Suprapubic skin (tissue), 4 donors: Measurements from ENCODE around the gene HOXB7. TPM values are rescaled to one million over a fixed set of nuclear protein-coding genes. Genes with fewer than 3 reads are reported as not detected.

Source experiments
- DNase-seq, 2 donors: peaks; one replicate each; pipeline ENCODE4 v3.0.0-alpha.2; 2019; ENCODE audit warnings: low spot score in 2 of 2
- H3K27ac ChIP-seq: fragments of 200-600 bp; sonication (generic); one replicate; pipeline ENCODE4 v1.5.1; 2019
- H3K27me3 ChIP-seq: fragments of 200-600 bp; sonication (generic); one replicate; pipeline ENCODE4 v1.5.1; 2019
- H3K36me3 ChIP-seq: fragments of 200-600 bp; sonication (generic); one replicate; pipeline ENCODE4 v1.5.1; 2019
- H3K4me1 ChIP-seq: fragments of 200-600 bp; sonication (generic); one replicate; pipeline ENCODE4 v1.5.1; 2019
- H3K4me3 ChIP-seq: fragments of 200-600 bp; sonication (generic); one replicate; pipeline ENCODE4 v1.5.1; 2019; ENCODE audit warnings: mild to moderate bottlenecking
- H3K9me3 ChIP-seq: fragments of 200-600 bp; sonication (generic); one replicate; pipeline ENCODE4 v1.5.1; 2019
- CTCF ChIP-seq, 2 donors: fragments of 200-600 bp in 1 of 2; fragments of 450-650 bp in 1 of 2; sonication (generic) in 1 of 2; IDR thresholded peaks; one replicate each; pipeline ENCODE4 v1.5.1; 2016 to 2019; ENCODE audit warnings: antibody characterized with exemption in 2 of 2, mild to moderate bottlenecking in 1 of 2, moderate library complexity in 1 of 2
- EP300 ChIP-seq: sonication (generic); formaldehyde crosslinking; IDR thresholded peaks from one replicate; pipeline ENCODE4 v1.6.1; 2017; ENCODE audit warnings: antibody characterized with exemption
- POLR2A ChIP-seq, 2 donors: fragments of 450-650 bp; IDR thresholded peaks; one replicate each; pipeline ENCODE4 v1.6.1; 2017; ENCODE audit warnings: antibody characterized with exemption in 2 of 2, mild to moderate bottlenecking in 2 of 2, moderate library complexity in 2 of 2
- POLR2AphosphoS5 ChIP-seq, 3 donors: sonication (generic); formaldehyde crosslinking; IDR thresholded peaks; one replicate each; pipeline ENCODE4 v1.6.1; 2017; ENCODE audit warnings: antibody characterized with exemption in 3 of 3
- WGBS: methylation state at CpG from one replicate; pipeline ENCODE4 v1.1.5; 2018; 5-methylcytosine and 5-hydroxymethylcytosine counted together
- total RNA-seq, 4 donors: library from RNA; depleted of rRNA; stranded (reverse); fragments of >200 nt; gene quantifications; one replicate each; pipeline ENCODE4 v1.1.0, GENCODE V29; 2016

The HOXB7 gene
- total RNA-seq, 4 donors from 2014 or later = 0.95 to 3.6 (median 2.4) TPM

GRCh38 chr17:48611213-48611612, 396 bp upstream of the HOXB7 start:
- Histone ChIP-seq H3K4me1 (peaks cover 59% of the 10 kb centered on the region), H3K9me3 (no peaks in the 10 kb centered on the region), H3K36me3 (no peaks in the 10 kb centered on the region), H3K27ac (peak overlapping the region; percentile 88), H3K27me3 (peaks cover 57% of the 10 kb centered on the region), H3K4me3 (peak overlapping the region; percentile 88)
- WGBS = 1% methylated on average over 22 of the region's 22 CpGs
- TF ChIP-seq EP300 (no peak), CTCF (IDR thresholded peaks at IDR 0.05) (no peak), POLR2A (IDR thresholded peaks at IDR 0.05) (no peak), POLR2AphosphoS5 (IDR thresholded peaks at IDR 0.05) (no peak)
- DNase-seq = no peak

- peak overlapping the region; percentile 88 for H3K4me3 ChIP-seq
- no peaks in the 10 kb centered on the region for H3K9me3 ChIP-seq
- no peak for DNase-seq
- H3K4me1 ChIP-seq = peaks cover 59% of the 10 kb centered on the region
- H3K36me3 ChIP-seq = no peaks in the 10 kb centered on the region
- WGBS = 8% methylated on average over 15 of the region's 15 CpGs
- peaks cover 53% of the 10 kb centered on the region for H3K27me3 ChIP-seq
- H3K27ac ChIP-seq = peak overlapping the region; percentile 88
- TF ChIP-seq POLR2AphosphoS5 (IDR thresholded peaks at IDR 0.05) (no peak), POLR2A (IDR thresholded peaks at IDR 0.05) (no peak), CTCF (IDR thresholded peaks at IDR 0.05) (no peak), EP300 (no peak)
Measured at GRCh38 chr17:48609759-48610281, 997 bp downstream of the HOXB7 start.

DNA sequence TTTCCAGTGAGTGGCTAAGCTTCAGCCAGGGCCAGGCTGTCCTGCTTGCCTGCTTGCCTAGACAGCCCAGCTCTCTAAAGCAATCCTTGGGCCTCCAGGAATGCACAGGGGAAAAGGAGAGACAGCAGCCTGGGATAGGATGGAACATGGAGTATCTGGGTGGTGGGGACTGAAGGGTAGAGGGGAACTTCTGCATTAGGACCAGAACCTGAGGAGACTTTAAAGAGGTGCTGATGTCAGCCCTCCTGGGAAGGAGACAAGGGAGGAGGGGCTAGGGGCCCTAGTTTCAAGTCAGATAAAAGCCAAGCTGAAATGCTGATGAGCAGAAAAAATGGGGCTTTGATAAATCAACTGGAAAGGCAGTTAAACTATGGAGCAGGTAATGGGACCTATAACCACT, 1.8 kb downstream of the HOXB7 start:
- Histone ChIP-seq H3K36me3 (no peaks in the 10 kb centered on the region), H3K9me3 (no peaks in the 10 kb centered on the region), H3K27ac (no peak overlapping the region), H3K4me1 (peaks cover 51% of the 10 kb centered on the region), H3K4me3 (no peak overlapping the region), H3K27me3 (peaks cover 50% of the 10 kb centered on the region)
- no peak for DNase-seq
- TF ChIP-seq POLR2A (IDR thresholded peaks at IDR 0.05) = no peak

DNA sequence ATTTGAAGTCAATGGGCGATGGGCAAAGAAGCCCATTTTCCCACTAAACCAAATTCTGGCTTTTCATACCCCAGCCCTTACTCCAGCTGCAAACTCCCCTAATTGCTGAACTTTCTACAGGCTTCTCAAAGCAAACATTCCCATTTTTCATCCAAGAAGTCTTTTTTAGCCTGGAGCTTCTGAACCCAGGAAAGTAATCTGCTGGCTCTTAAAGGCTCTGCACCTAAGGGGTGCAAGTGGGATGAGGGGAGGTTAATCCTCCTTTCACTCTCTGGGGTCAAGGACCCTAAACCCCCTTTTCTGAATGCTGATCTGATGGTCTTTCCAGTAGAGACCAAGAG, 2.4 kb downstream of the HOXB7 start:
- WGBS = 95% methylated on average over 1 of the region's 1 CpG
- no peak overlapping the region for H3K4me3 ChIP-seq
- no peak overlapping the region for H3K27ac ChIP-seq
- peaks cover 49% of the 10 kb centered on the region for H3K27me3 ChIP-seq
- no peak for TF ChIP-seq EP300
- no peak for TF ChIP-seq POLR2AphosphoS5 (IDR thresholded peaks at IDR 0.05)
- no peak for TF ChIP-seq CTCF (IDR thresholded peaks at IDR 0.05)
- TF ChIP-seq POLR2A (IDR thresholded peaks at IDR 0.05) = no peak
- no peaks in the 10 kb centered on the region for H3K36me3 ChIP-seq
- no peaks in the 10 kb centered on the region for H3K9me3 ChIP-seq
- H3K4me1 ChIP-seq = peaks cover 51% of the 10 kb centered on the region
- no peak for DNase-seq

GRCh38 chr17:48606892-48607614, 3.8 kb downstream of the HOXB7 start:
- no peak for DNase-seq
- peaks cover 48% of the 10 kb centered on the region for H3K27me3 ChIP-seq
- WGBS = 90% methylated on average over 9 of the region's 9 CpGs

More at GRCh38 chr17:48606892-48607614, 3.8 kb downstream of the HOXB7 start:
- Histone ChIP-seq H3K9me3 (no peaks in the 10 kb centered on the region), H3K36me3 (no peaks in the 10 kb centered on the region), H3K4me3 (no peak overlapping the region), H3K27ac (no peak overlapping the region), H3K4me1 (peaks cover 50% of the 10 kb centered on the region)
- no peak for TF ChIP-seq POLR2AphosphoS5 (IDR thresholded peaks at IDR 0.05)
- TF ChIP-seq EP300 = no peak
- TF ChIP-seq CTCF (IDR thresholded peaks at IDR 0.05) = no peak
- no peak for TF ChIP-seq POLR2A (IDR thresholded peaks at IDR 0.05)
